Karpas-422 (cell line): ENCODE results near the gene CTNND2. TPM values are rescaled to one million over a fixed set of nuclear protein-coding genes. Genes with fewer than 3 reads are reported as not detected.
"Not testable (repeated sequence)": the region's sequence is repeated elsewhere in the genome, so short reads cannot be mapped to it uniquely, and the experiment has no call there.

Source experiments
- DNase-seq: peaks from one replicate; pipeline ENCODE4 v3.0.0-alpha.2; 2015
- H2AFZ ChIP-seq: fragments of 200-600 bp; sonication (generic); 2 replicates; pipeline ENCODE4 v1.6.1; 2014; ENCODE audit warnings: antibody characterized with exemption, low read length, mixed read lengths
- H3K27ac ChIP-seq: fragments of 200-600 bp; sonication (generic); 2 replicates; pipeline ENCODE4 v1.5.1; 2014; ENCODE audit warnings: mild to moderate bottlenecking, low read length, moderate library complexity
- H3K27me3 ChIP-seq: fragments of 200-600 bp; sonication (generic); 2 replicates; pipeline ENCODE4 v1.6.1; 2014; ENCODE audit warnings: low read length, mixed read lengths
- H3K36me3 ChIP-seq: fragments of 200-600 bp; sonication (generic); 2 replicates; pipeline ENCODE4 v1.6.1; 2014; ENCODE audit warnings: low read length, mixed read lengths; ENCODE audit not compliant: insufficient read depth
- H3K4me1 ChIP-seq: fragments of 200-600 bp; sonication (generic); 2 replicates; pipeline ENCODE4 v1.6.1; 2014; ENCODE audit warnings: mild to moderate bottlenecking, low read length, mixed read lengths
- H3K4me2 ChIP-seq: fragments of 200-600 bp; sonication (generic); 2 replicates; pipeline ENCODE4 v1.6.1; 2014; ENCODE audit warnings: low read length, low read depth, mild to moderate bottlenecking; ENCODE audit not compliant: poor library complexity, severe bottlenecking
- H3K4me3 ChIP-seq: fragments of 200-600 bp; sonication (generic); 2 replicates; pipeline ENCODE4 v1.5.1; 2014; ENCODE audit warnings: mild to moderate bottlenecking, antibody characterized with exemption, low read length, mixed read lengths
- H3K79me2 ChIP-seq: fragments of 200-600 bp; sonication (generic); 2 replicates; pipeline ENCODE4 v1.6.1; 2014; ENCODE audit warnings: mild to moderate bottlenecking, low read length, mixed read lengths
- H3K9ac ChIP-seq: fragments of 200-600 bp; sonication (generic); 2 replicates; pipeline ENCODE4 v1.6.0; 2014; ENCODE audit warnings: low read length
- H3K9me2 ChIP-seq: fragments of 200-600 bp; sonication (generic), shearing (Covaris generic); replicated peaks from 2 replicates; pipeline ENCODE4 v1.6.0; 2014; ENCODE audit warnings: mild to moderate bottlenecking, low read length, moderate library complexity; ENCODE audit not compliant: insufficient read depth
- H3K9me3 ChIP-seq: fragments of 300-700, 200-600 bp; sonication (generic); 2 replicates; pipeline ENCODE4 v1.6.1; 2014; ENCODE audit warnings: low read length, mixed read lengths
- H4K20me1 ChIP-seq: fragments of 200-600 bp; sonication (generic); 2 replicates; pipeline ENCODE4 v1.6.1; 2014; ENCODE audit warnings: mild to moderate bottlenecking, antibody characterized with exemption, low read length, low read depth; ENCODE audit not compliant: insufficient read depth
- total RNA-seq: library from RNA; depleted of rRNA; stranded (reverse); fragments of >200 nt; shearing (Covaris generic); gene quantifications from 2 replicates; pipeline ENCODE4 v1.2.3, GENCODE V29; 2014; ENCODE audit warnings: low replicate concordance

Gene CTNND2
- total RNA-seq, 1 experiment from 2014 or later: not detected

- H2AFZ ChIP-seq: no peak overlapping the region
These were observed 568.1 kb downstream of the CTNND2 start for GRCh38 chr5:11335881-11336760.

DNA sequence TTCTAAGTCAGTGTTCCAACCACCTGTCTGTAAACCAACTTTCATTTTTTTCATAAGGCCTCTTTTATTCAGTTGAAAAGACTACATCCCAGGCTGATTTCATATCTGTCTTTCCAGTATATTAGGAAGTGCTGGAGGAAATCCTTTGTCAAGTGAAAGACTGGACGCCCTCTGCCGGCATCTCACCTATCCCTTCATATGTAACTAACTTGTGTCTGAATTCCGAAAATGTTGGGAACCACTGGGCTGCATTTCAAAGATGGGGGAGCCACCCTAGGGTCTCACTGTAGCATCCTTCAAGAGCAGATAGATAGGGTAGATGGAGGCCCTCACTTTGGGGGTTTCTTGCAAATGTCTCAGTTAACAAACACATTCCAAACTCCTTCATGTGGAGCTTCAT, 569.8 kb downstream of the CTNND2 start:
- H3K9me2 ChIP-seq: no peaks in the 10 kb centered on the region
- no peaks in the 10 kb centered on the region for H3K79me2 ChIP-seq
- no peak overlapping the region for H3K4me2 ChIP-seq
- H3K27me3 ChIP-seq: no peaks in the 10 kb centered on the region
- H3K4me3 ChIP-seq: no peak overlapping the region
- no peak overlapping the region for H3K27ac ChIP-seq
- H3K36me3 ChIP-seq: no peaks in the 10 kb centered on the region
- H3K9ac ChIP-seq: no peak overlapping the region
- no peaks in the 10 kb centered on the region for H3K9me3 ChIP-seq
- H2AFZ ChIP-seq: no peak overlapping the region
- H4K20me1 ChIP-seq: no peaks in the 10 kb centered on the region
- no peak for DNase-seq
- H3K4me1 ChIP-seq: no peaks in the 10 kb centered on the region

More at GRCh38 chr5:11335881-11336760, 568.1 kb downstream of the CTNND2 start:
- no peaks in the 10 kb centered on the region for H3K79me2 ChIP-seq
- H3K4me2 ChIP-seq: no peak overlapping the region
- no peak for DNase-seq
- no peaks in the 10 kb centered on the region for H3K4me1 ChIP-seq
- H3K9me3 ChIP-seq: no peaks in the 10 kb centered on the region
- no peak overlapping the region for H3K4me3 ChIP-seq
- no peak overlapping the region for H3K9ac ChIP-seq
- no peak overlapping the region for H3K27ac ChIP-seq
- no peaks in the 10 kb centered on the region for H3K27me3 ChIP-seq
- no peaks in the 10 kb centered on the region for H4K20me1 ChIP-seq
- no peaks in the 10 kb centered on the region for H3K9me2 ChIP-seq
- no peaks in the 10 kb centered on the region for H3K36me3 ChIP-seq

GRCh38 chr5:11329679-11330078, 574.6 kb downstream of the CTNND2 start:
- no peaks in the 10 kb centered on the region for H3K9me2 ChIP-seq
- no peak overlapping the region for H2AFZ ChIP-seq
- no peaks in the 10 kb centered on the region for H3K9me3 ChIP-seq
- no peaks in the 10 kb centered on the region for H3K4me1 ChIP-seq
- no peak overlapping the region for H3K27ac ChIP-seq
- no peaks in the 10 kb centered on the region for H3K36me3 ChIP-seq
- H4K20me1 ChIP-seq: no peaks in the 10 kb centered on the region
- H3K4me2 ChIP-seq: no peak overlapping the region
- no peaks in the 10 kb centered on the region for H3K27me3 ChIP-seq
- H3K4me3 ChIP-seq: no peak overlapping the region
- no peak overlapping the region for H3K9ac ChIP-seq
- H3K79me2 ChIP-seq: no peaks in the 10 kb centered on the region
- no peak for DNase-seq

DNA sequence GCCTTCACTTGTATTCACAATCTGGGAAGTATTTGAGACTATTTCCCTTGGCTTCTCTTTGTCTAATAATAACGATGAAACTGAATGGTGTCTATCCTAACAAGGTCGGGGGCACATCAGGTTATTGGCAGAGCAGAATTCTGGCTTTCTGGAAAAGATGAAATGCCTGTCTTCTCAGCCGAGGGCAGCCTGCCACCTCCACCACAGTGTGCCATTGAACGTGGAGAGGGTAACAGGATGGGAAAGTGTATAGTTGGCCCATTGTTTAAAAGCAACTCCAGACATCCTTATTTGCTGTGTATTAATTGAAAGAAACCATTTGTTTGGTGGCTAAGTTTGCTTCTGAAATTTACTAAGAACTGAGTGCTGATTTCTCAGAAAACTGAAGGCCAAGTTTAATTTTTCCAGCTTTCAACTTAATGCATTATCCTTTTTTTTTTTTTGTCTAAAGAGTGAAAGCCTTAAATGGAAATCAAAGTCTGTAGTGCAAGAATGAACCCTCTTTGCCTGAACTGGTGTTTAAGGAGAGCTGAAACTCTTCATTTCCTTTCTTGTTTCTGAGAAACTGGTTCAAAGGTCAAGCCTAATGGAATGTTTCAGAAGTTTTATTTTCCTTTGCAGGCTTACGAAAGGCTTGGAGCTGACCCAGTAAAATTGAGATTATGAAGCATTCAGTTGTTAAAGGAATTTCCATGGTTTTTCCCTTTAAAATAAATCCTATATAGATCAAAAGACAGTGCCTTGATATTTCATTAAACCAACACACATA, 579.5 kb downstream of the CTNND2 start:
- Histone ChIP-seq H2AFZ (no peak overlapping the region), H3K36me3 (no peaks in the 10 kb centered on the region), H3K4me2 (no peak overlapping the region), H3K9me2 (no peaks in the 10 kb centered on the region), H3K4me1 (no peaks in the 10 kb centered on the region), H3K79me2 (no peaks in the 10 kb centered on the region), H3K4me3 (no peak overlapping the region), H3K9me3 (no peaks in the 10 kb centered on the region), H4K20me1 (no peaks in the 10 kb centered on the region), H3K27me3 (no peaks in the 10 kb centered on the region), H3K9ac (no peak overlapping the region), H3K27ac (no peak overlapping the region)
- no peak for DNase-seq

DNA sequence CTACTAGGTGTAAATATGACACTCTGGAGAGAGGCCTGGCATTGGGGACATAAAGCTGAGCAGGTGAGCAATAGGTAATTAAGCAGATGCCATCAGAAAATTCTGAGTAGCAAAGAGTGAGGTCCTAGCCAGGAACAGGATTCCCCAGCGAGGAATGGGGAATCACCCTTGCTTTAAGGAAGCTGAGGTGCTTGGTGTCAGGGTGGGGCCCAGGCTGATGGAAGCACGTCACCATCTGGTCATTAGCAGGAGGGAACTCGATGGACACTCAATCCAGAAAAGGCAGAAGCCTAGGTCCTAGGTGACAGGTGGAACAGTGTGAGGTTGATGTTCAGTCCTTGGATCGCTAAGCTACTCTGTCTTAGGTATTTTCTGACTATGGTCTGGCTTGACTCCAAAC, 580.5 kb downstream of the CTNND2 start:
- H4K20me1 ChIP-seq: no peaks in the 10 kb centered on the region
- no peak for DNase-seq

DNA sequence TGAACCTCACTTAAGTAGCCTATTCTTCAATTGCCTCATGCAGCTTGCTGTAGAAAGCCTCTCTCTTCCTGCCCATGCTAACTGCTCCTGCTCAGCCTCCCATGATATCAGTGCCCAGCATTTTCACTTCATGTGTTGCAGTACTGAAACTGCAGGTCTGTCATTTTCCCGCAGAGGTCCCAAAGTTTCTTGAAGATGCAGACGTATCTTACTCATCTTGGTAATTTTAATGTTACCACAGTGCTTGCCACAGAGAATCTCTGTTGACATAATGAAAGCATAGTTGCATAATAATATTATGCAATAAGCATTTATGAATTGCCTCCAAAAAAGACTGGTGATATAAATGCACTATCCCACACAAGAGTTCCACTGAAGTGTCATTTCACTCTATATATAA, 582.1 kb downstream of the CTNND2 start:
- Histone ChIP-seq H3K9ac (no peak overlapping the region), H3K4me2 (no peak overlapping the region), H3K27ac (no peak overlapping the region), H3K79me2 (no peaks in the 10 kb centered on the region), H3K27me3 (no peaks in the 10 kb centered on the region), H3K36me3 (no peaks in the 10 kb centered on the region), H3K4me3 (no peak overlapping the region), H3K4me1 (no peaks in the 10 kb centered on the region), H2AFZ (no peak overlapping the region), H4K20me1 (no peaks in the 10 kb centered on the region), H3K9me2 (no peaks in the 10 kb centered on the region), H3K9me3 (no peaks in the 10 kb centered on the region)
- DNase-seq: no peak

More for the DNA sequence above, 580.5 kb downstream of the CTNND2 start:
- Histone ChIP-seq H3K79me2 (no peaks in the 10 kb centered on the region), H3K9me3 (no peaks in the 10 kb centered on the region), H3K4me1 (no peaks in the 10 kb centered on the region), H2AFZ (no peak overlapping the region), H3K4me3 (no peak overlapping the region), H3K9ac (no peak overlapping the region), H3K36me3 (no peaks in the 10 kb centered on the region), H3K4me2 (no peak overlapping the region), H3K27me3 (no peaks in the 10 kb centered on the region), H3K27ac (no peak overlapping the region), H3K9me2 (no peaks in the 10 kb centered on the region)

DNA sequence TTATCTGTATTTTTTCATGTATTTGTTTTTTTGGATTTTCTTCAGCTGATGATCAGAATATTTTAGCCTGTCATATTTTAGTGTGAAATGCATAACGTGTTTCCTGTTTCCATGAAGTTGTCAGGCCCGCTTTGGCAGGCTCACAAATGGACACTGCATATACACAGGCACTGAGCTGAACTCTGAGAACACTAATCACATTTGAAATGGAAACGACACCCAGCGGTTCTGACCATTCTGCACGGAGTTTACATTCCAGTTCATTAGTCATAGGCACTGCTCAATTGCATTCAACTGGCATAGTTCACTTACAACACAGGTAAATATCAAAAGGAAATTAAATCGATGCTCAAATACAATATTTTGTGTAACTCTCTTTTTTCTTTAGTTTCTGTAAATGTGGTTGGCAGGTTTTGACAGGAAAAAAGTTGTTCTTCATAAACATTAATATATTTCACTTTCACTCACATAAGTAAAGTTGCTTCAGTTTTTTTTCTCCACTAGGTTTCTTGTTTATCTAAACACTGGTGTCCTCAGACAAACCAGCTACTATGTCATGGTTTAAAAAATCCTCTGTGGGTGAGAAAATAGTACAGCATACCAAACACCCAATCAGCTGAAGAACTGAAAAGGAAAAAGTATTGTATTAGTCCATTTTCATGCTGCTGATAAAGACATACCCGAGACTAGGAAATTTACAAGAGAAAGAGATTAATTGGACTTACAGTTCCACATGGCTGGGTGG, 584.2 kb downstream of the CTNND2 start:
- Histone ChIP-seq H3K9me2 (no peaks in the 10 kb centered on the region), H3K36me3 (no peaks in the 10 kb centered on the region), H3K27me3 (no peaks in the 10 kb centered on the region), H3K4me3 (no peak overlapping the region), H4K20me1 (no peaks in the 10 kb centered on the region), H3K79me2 (no peaks in the 10 kb centered on the region), H3K9ac (no peak overlapping the region), H2AFZ (no peak overlapping the region), H3K27ac (no peak overlapping the region), H3K9me3 (no peaks in the 10 kb centered on the region), H3K4me2 (no peak overlapping the region), H3K4me1 (no peaks in the 10 kb centered on the region)
- DNase-seq: no peak

GRCh38 chr5:11313694-11314093, 590.6 kb downstream of the CTNND2 start:
- H3K9me2 ChIP-seq, H3K9ac ChIP-seq, H3K36me3 ChIP-seq, DNase-seq, H3K27ac ChIP-seq, H2AFZ ChIP-seq, H3K4me2 ChIP-seq, H4K20me1 ChIP-seq, H3K4me3 ChIP-seq, H3K27me3 ChIP-seq, H3K4me1 ChIP-seq, H3K9me3 ChIP-seq, H3K79me2 ChIP-seq: not testable (repeated sequence)
